Immature natural killer cell (primary cell): ENCODE results near the gene NUMBL. TPM values are rescaled to one million over a fixed set of nuclear protein-coding genes. Genes with fewer than 3 reads are reported as not detected.
"Not testable (repeated sequence)": the region's sequence is repeated elsewhere in the genome, so short reads cannot be mapped to it uniquely, and the experiment has no call there.

Source experiments
- DNase-seq, 3 donors: peaks; one replicate each; pipeline ENCODE4 v3.0.0; 2022; ENCODE audit warnings: mixed read lengths in 1 of 3
- H3K27ac Mint-ChIP-seq, 6 donors: one replicate each; pipeline ENCODE4 v1.8.0; 2020; ENCODE audit warnings: mixed read lengths in 6 of 6, mild to moderate bottlenecking in 5 of 6, inconsistent platforms in 4 of 6, moderate library complexity in 3 of 6
- H3K27me3 Mint-ChIP-seq, 3 donors: one replicate each; pipeline ENCODE4 v1.8.0; 2020 to 2021; ENCODE audit warnings: low read depth in 3 of 3, mild to moderate bottlenecking in 3 of 3, mixed read lengths in 3 of 3, moderate library complexity in 3 of 3, inconsistent platforms in 1 of 3
- H3K36me3 Mint-ChIP-seq, 3 donors: one replicate each; pipeline ENCODE4 v1.8.0; 2020; ENCODE audit warnings: mixed read lengths in 3 of 3, inconsistent platforms in 2 of 3, mild to moderate bottlenecking in 2 of 3
- H3K4me1 Mint-ChIP-seq, 2 donors: one replicate each; pipeline ENCODE4 v1.8.0; 2020; ENCODE audit warnings: inconsistent platforms in 2 of 2, mild to moderate bottlenecking in 2 of 2, mixed read lengths in 2 of 2, moderate library complexity in 1 of 2
- H3K4me3 Mint-ChIP-seq, 5 donors: one replicate each; pipeline ENCODE4 v1.8.0; 2020; ENCODE audit warnings: mild to moderate bottlenecking in 5 of 5, mixed read lengths in 5 of 5, inconsistent platforms in 3 of 5, moderate library complexity in 3 of 5
- H3K9me3 Mint-ChIP-seq, 6 donors: one replicate each; pipeline ENCODE4 v1.8.0; 2020; ENCODE audit warnings: mild to moderate bottlenecking in 6 of 6, mixed read lengths in 6 of 6, inconsistent platforms in 4 of 6, moderate library complexity in 3 of 6
- polyA plus RNA-seq, 3 donors: library from polyadenylated mRNA; unstranded; fragments of 300-500 nt; fragmentation: Illumina TruSeq; gene quantifications; one replicate each; pipeline ENCODE4 v1.2.3, GENCODE V29; 2021

Gene NUMBL
- polyA plus RNA-seq, 3 donors from 2014 or later = 1.3 to 1.7 TPM; not detected in 1

GRCh38 chr19:40661616-40662015 is 28.8 kb downstream of the NUMBL start:
- H3K4me3 Mint-ChIP-seq = peak overlapping the region in 2 of 5 donors; percentile 27 to 52
- H3K27me3 Mint-ChIP-seq = peaks cover 0 to 6% (median 5%) of the 10 kb centered on the region in 3 donors
- DNase-seq = no peak
- H3K36me3 Mint-ChIP-seq = no peaks in the 10 kb centered on the region
- H3K9me3 Mint-ChIP-seq = no peaks in the 10 kb centered on the region
- peak overlapping the region in 1 of 6 donors; percentile 67 for H3K27ac Mint-ChIP-seq
- H3K4me1 Mint-ChIP-seq = peaks cover 8 to 11% of the 10 kb centered on the region in 2 donors

- Mint-ChIP-seq H3K36me3 (no peaks in the 10 kb centered on the region), H3K9me3 (no peaks in the 10 kb centered on the region), H3K27ac (no peak overlapping the region), H3K4me3 (no peak overlapping the region), H3K27me3 (peaks cover 0 to 6% (median 5%) of the 10 kb centered on the region in 3 donors), H3K4me1 (peaks cover 8 to 11% of the 10 kb centered on the region in 2 donors)
- no peak for DNase-seq
These were observed 30.9 kb downstream of the NUMBL start for GRCh38 chr19:40659566-40659965.

- DNase-seq = no peak
- Mint-ChIP-seq H3K27me3 (peaks cover 0 to 6% (median 5%) of the 10 kb centered on the region in 3 donors), H3K27ac (no peak overlapping the region)
These were observed 31.3 kb downstream of the NUMBL start for GRCh38 chr19:40659116-40659515.

GRCh38 chr19:40658031-40658430 is 32.4 kb downstream of the NUMBL start:
- Mint-ChIP-seq H3K4me1 (peaks cover 0 to 3% of the 10 kb centered on the region in 2 donors), H3K9me3 (no peaks in the 10 kb centered on the region), H3K27ac (no peak overlapping the region), H3K36me3 (no peaks in the 10 kb centered on the region), H3K27me3 (peaks cover 0 to 4% (median 4%) of the 10 kb centered on the region in 3 donors), H3K4me3 (no peak overlapping the region)
- no peak for DNase-seq

More at GRCh38 chr19:40659116-40659515, 31.3 kb downstream of the NUMBL start:
- H3K4me1 Mint-ChIP-seq = peaks cover 8 to 11% of the 10 kb centered on the region in 2 donors
- no peaks in the 10 kb centered on the region for H3K36me3 Mint-ChIP-seq
- no peak overlapping the region for H3K4me3 Mint-ChIP-seq
- H3K9me3 Mint-ChIP-seq = no peaks in the 10 kb centered on the region

GRCh38 chr19:40655684-40656083 is 34.8 kb downstream of the NUMBL start:
- not testable (repeated sequence) for H3K4me3 Mint-ChIP-seq, DNase-seq, H3K4me1 Mint-ChIP-seq, H3K36me3 Mint-ChIP-seq, H3K27me3 Mint-ChIP-seq, H3K9me3 Mint-ChIP-seq, H3K27ac Mint-ChIP-seq

- not testable (repeated sequence) for H3K27me3 Mint-ChIP-seq, H3K4me1 Mint-ChIP-seq, H3K4me3 Mint-ChIP-seq, H3K9me3 Mint-ChIP-seq, DNase-seq, H3K27ac Mint-ChIP-seq, H3K36me3 Mint-ChIP-seq
These were observed 38.1 kb downstream of the NUMBL start for GRCh38 chr19:40652303-40652702.

GRCh38 chr19:40650749-40651305 is 39.6 kb downstream of the NUMBL start:
- H3K4me1 Mint-ChIP-seq = no peaks in the 10 kb centered on the region
- H3K27ac Mint-ChIP-seq = no peak overlapping the region
- no peak overlapping the region for H3K4me3 Mint-ChIP-seq
- H3K9me3 Mint-ChIP-seq = no peaks in the 10 kb centered on the region
- H3K36me3 Mint-ChIP-seq = peaks cover 0 to under 1% (median 0%) of the 10 kb centered on the region in 3 donors
- DNase-seq = no peak
- H3K27me3 Mint-ChIP-seq = peaks cover 0 to 3% (median 2%) of the 10 kb centered on the region in 3 donors

- not testable (repeated sequence) for H3K27ac Mint-ChIP-seq, H3K36me3 Mint-ChIP-seq, DNase-seq, H3K4me1 Mint-ChIP-seq, H3K4me3 Mint-ChIP-seq, H3K9me3 Mint-ChIP-seq, H3K27me3 Mint-ChIP-seq
These were observed 40.4 kb downstream of the NUMBL start for GRCh38 chr19:40649903-40650675.

GRCh38 chr19:40646743-40647254 is 43.7 kb downstream of the NUMBL start:
- H3K27me3 Mint-ChIP-seq = peaks cover 2 to 6% (median 2%) of the 10 kb centered on the region in 3 donors
- no peak overlapping the region for H3K27ac Mint-ChIP-seq
- H3K9me3 Mint-ChIP-seq = no peaks in the 10 kb centered on the region
- no peaks in the 10 kb centered on the region for H3K4me1 Mint-ChIP-seq
- H3K4me3 Mint-ChIP-seq = no peak overlapping the region
- peaks cover 0 to 3% (median 0%) of the 10 kb centered on the region in 3 donors for H3K36me3 Mint-ChIP-seq
- no peak for DNase-seq

- DNase-seq = no peak
- H3K9me3 Mint-ChIP-seq = no peaks in the 10 kb centered on the region
- peaks cover 0 to 3% (median 0%) of the 10 kb centered on the region in 3 donors for H3K36me3 Mint-ChIP-seq
- H3K4me1 Mint-ChIP-seq = no peaks in the 10 kb centered on the region
- H3K27me3 Mint-ChIP-seq = peaks cover 2 to 6% (median 4%) of the 10 kb centered on the region in 3 donors
- H3K27ac Mint-ChIP-seq = no peak overlapping the region
- no peak overlapping the region for H3K4me3 Mint-ChIP-seq
These were observed 47.6 kb downstream of the NUMBL start for GRCh38 chr19:40642757-40643305.

- no peak overlapping the region for H3K27ac Mint-ChIP-seq
- H3K4me1 Mint-ChIP-seq = no peaks in the 10 kb centered on the region
- no peak for DNase-seq
- no peak overlapping the region for H3K4me3 Mint-ChIP-seq
- peaks cover 2 to 6% (median 4%) of the 10 kb centered on the region in 3 donors for H3K27me3 Mint-ChIP-seq
- peaks cover 0 to 3% (median 0%) of the 10 kb centered on the region in 3 donors for H3K36me3 Mint-ChIP-seq
- H3K9me3 Mint-ChIP-seq = no peaks in the 10 kb centered on the region
These were observed 48.3 kb downstream of the NUMBL start for GRCh38 chr19:40642051-40642706.

GRCh38 chr19:40641281-40641680 is 49.2 kb downstream of the NUMBL start:
- Mint-ChIP-seq H3K27ac (no peak overlapping the region), H3K4me3 (no peak overlapping the region), H3K4me1 (no peaks in the 10 kb centered on the region)

GRCh38 chr19:40640744-40641143 is 49.7 kb downstream of the NUMBL start:
- DNase-seq = no peak
- no peak overlapping the region for H3K27ac Mint-ChIP-seq
- H3K4me3 Mint-ChIP-seq = no peak overlapping the region
- no peaks in the 10 kb centered on the region for H3K9me3 Mint-ChIP-seq
- H3K36me3 Mint-ChIP-seq = peaks cover 0 to 2% (median 0%) of the 10 kb centered on the region in 3 donors
- no peaks in the 10 kb centered on the region for H3K4me1 Mint-ChIP-seq
- H3K27me3 Mint-ChIP-seq = peaks cover 2 to 5% (median 2%) of the 10 kb centered on the region in 3 donors

More at GRCh38 chr19:40641281-40641680, 49.2 kb downstream of the NUMBL start:
- Mint-ChIP-seq H3K36me3 (peaks cover 0 to 3% (median 0%) of the 10 kb centered on the region in 3 donors), H3K27me3 (peaks cover 2 to 5% (median 2%) of the 10 kb centered on the region in 3 donors), H3K9me3 (no peaks in the 10 kb centered on the region)
- no peak for DNase-seq

- H3K4me1 Mint-ChIP-seq = peaks cover 0 to under 1% of the 10 kb centered on the region in 2 donors
These were observed 50.8 kb downstream of the NUMBL start for GRCh38 chr19:40639638-40639982.

More at GRCh38 chr19:40639638-40639982, 50.8 kb downstream of the NUMBL start:
- Mint-ChIP-seq H3K27me3 (peaks cover 0 to 6% (median 5%) of the 10 kb centered on the region in 3 donors), H3K9me3 (no peaks in the 10 kb centered on the region), H3K4me3 (no peak overlapping the region), H3K27ac (no peak overlapping the region), H3K36me3 (no peaks in the 10 kb centered on the region)
- DNase-seq = no peak
